Posterior vena cava (tissue), 2 donors: ENCODE measurements around the gene CD300LF. TPM values are rescaled to one million over a fixed set of nuclear protein-coding genes. Genes with fewer than 3 reads are reported as not detected.

Source experiments
- DNase-seq: peaks from one replicate; pipeline ENCODE4 v3.0.0-alpha.2; 2020; ENCODE audit warnings: low spot score
- intact Hi-C, 2 donors: fragments of 100-400 bp; cut with DNase I; formaldehyde crosslinking; loops; one replicate each; pipeline versions ENCODE4 v1.14.1 to v1.14.2; 2022 to 2023
- total RNA-seq, 2 donors: library from RNA; stranded (reverse); fragmentation: NEBNext Ultra II Directional; extraction: Animal tissue kit (Norgen Biotek cat#: 25700); gene quantifications; one replicate each; pipeline ENCODE4 v1.2.1, GENCODE V29; 2021
- donor health status: DM: yes; HTN: yes; CAD: no.
- donor health status: DM: yes; HTN: yes; CAD: no.

The CD300LF gene
- total RNA-seq, 2 donors from 2014 or later = 0.48 to 3.1 TPM

DNA sequence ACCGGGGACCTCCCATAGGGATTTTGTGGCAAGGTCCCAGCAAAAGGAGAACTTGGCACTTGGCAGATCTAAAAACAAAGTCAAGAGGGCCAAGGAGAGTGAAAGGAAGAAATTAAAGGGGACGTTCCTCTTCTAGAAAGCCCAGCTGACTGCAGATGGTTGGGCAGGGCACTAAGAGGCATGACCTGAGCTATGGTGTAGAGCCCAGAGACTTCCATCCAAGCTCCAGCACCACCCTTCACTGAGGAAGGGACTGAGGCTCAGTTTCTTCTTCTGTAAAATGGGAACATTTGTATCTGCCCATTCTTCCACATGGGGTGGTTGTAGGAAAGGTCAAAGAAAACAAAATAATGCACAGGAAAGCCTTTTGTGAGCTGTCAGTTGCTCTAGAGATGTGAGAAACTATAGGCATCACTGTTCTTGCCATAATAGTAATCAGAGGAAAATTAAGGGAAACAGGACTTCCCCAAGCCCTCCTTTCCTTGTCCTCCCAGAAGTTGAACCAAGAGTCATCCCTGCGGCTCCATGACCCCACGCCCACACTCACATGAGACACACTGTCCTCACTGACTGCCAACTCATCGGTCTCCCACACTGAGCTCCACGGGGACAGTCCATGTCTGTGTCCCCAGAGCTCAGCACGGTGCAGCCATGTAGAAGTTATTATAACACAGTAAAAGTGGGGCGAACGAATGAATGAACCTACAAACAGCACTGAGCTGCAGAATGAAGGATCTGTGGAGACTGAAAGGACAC is 10.4 kb downstream of the CD300LF start:
- peak; percentile 28 for DNase-seq

DNA sequence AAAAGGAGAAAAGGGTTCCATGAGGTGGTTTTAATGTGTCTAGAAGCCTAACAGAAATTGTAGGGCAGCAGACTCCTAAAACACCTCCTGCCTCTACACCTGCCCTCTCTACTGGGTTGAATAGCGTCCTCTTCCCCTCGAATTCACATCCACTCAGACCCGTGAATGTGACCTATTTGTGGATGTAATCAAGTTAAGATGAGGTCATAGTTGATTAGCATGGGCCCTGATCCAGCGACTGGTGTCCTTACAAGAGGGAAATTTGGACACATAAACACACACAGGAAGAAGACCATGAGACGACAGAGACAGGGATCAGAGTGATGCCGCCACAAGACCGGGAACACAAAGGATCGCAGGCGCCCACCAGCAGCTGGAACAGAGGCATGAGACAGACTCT is 13.5 kb downstream of the CD300LF start:
- intact Hi-C loops = no loop called here

More for the DNA sequence above, 10.4 kb downstream of the CD300LF start:
- intact Hi-C loops = no loop called here

DNA sequence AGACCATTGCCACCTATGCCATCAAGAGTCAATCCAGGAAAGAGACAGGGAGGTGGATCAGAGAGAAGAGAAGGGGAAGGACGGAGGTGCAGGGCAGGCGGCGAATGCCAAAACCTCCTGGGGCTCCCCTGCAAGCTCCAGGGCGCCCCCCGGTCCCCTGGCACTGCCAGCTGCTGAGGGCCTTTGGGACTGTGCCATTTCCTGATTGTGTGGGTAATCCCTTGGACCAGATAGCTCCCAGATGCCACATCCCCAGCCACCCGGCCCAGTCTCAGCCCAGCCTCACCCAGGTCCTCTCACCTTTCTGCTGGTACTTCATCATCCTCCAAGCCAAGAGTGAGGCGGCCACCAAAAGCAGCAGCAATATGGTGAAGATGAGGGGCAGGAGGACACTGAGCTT is 14.7 kb downstream of the CD300LF start:
- intact Hi-C loops = no loop called here
- DNase-seq = no peak

More for the DNA sequence above, 13.5 kb downstream of the CD300LF start:
- no peak for DNase-seq

GRCh38 chr17:74697515-74697914 is 15.2 kb downstream of the CD300LF start:
- peak; percentile 14 for DNase-seq
- intact Hi-C loops = no loop called here

DNA sequence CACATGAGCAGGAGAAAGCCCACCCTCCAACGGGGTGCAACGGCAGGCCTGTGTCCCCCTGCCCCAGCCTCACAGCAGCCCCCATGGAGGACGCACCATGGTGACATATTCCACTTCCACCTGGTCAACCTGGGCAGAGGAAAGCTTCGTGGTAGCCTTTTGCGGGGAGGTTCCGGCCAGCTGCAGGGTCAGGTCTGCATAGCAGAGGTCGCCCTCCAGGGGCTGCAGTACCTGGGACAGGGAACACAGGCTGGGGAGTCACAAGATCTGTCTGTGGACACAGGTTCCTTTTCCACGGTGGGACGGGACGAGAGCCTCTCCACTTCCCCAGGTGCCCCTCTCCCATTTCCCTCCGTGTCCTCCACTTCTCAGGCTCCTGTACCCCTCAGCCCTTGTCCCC is 17.1 kb downstream of the CD300LF start:
- intact Hi-C loops = no loop called here
- no peak for DNase-seq

GRCh38 chr17:74694081-74694480 is 18.6 kb downstream of the CD300LF start:
- intact Hi-C loops = no loop called here

GRCh38 chr17:74691151-74691550 is 21.6 kb downstream of the CD300LF start:
- intact Hi-C loops = no loop called here
- no peak for DNase-seq

More at GRCh38 chr17:74694081-74694480, 18.6 kb downstream of the CD300LF start:
- no peak for DNase-seq

DNA sequence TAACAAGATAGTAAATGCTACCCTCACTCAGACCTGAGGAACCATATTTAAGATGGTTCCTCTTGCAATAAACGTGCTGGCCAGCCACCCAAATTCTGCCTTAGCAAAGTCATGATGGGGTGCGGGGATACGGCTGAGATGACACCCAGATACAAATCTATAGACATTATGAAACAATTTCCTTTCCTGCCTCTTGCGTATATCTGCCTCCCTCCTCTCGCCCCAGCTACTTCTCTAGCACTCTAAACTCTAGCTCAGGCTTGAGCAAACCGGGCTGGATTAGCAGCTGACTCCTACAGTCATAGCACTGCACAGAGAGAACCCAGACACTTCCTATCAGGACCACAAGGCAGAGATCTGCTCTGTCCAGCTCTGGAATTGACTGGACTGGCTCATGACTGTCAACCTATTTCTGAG is 22.3 kb downstream of the CD300LF start:
- intact Hi-C loops = no loop called here
- DNase-seq = no peak

- intact Hi-C loops = no loop called here
- no peak for DNase-seq
Measured at GRCh38 chr17:74687886-74688285, 24.8 kb downstream of the CD300LF start.

DNA sequence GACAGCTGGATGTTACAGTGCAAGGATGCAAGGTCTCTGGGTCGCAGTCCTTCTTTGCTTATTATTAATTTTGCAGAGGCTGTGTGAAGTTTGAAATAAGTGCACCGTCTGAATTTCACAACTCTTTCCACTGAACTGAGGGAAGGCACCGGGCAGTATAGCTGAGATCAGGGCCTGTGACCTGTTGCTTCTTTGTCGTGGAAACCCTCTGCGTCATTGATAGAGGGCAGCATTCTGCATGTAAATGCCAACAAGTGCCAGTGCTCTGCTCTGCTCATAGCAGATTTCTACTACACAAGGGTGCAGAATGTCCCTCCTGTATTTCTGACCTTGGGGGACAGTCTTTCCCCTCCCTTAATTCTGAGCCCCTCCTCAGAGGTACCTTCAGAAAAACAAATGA is 26.0 kb downstream of the CD300LF start:
- DNase-seq = no peak
- intact Hi-C loops = no loop called here

GRCh38 chr17:74682471-74683190 is 30.1 kb downstream of the CD300LF start:
- intact Hi-C loops = no loop called here
- DNase-seq = peak; percentile 69

- DNase-seq = no peak
- intact Hi-C loops = no loop called here
Measured at GRCh38 chr17:74682028-74682427, 30.7 kb downstream of the CD300LF start.

GRCh38 chr17:74680941-74681340 is 31.8 kb downstream of the CD300LF start:
- intact Hi-C loops = no loop called here
- no peak for DNase-seq

GRCh38 chr17:74680213-74680612 is 32.5 kb downstream of the CD300LF start:
- intact Hi-C loops = no loop called here
- no peak for DNase-seq

- DNase-seq = no peak
- intact Hi-C loops = no loop called here
Measured at GRCh38 chr17:74679374-74679773, 33.3 kb downstream of the CD300LF start.

- no peak for DNase-seq
- intact Hi-C loops = no loop called here
Measured at GRCh38 chr17:74678541-74678940, 34.2 kb downstream of the CD300LF start.

GRCh38 chr17:74677558-74678466 is 34.9 kb downstream of the CD300LF start:
- intact Hi-C loops = no loop called here
- DNase-seq = no peak

GRCh38 chr17:74671031-74671771 is 41.5 kb downstream of the CD300LF start:
- intact Hi-C loops = no loop called here
- peak; percentile 94 for DNase-seq

- DNase-seq = no peak
- intact Hi-C loops = no loop called here
Measured at GRCh38 chr17:74670329-74670728, 42.4 kb downstream of the CD300LF start.
